ENCODE data around the gene CDH2.
A peak's percentile ranks its signal among the peaks of the same experiment; 100 is the strongest.

CDH2 gene

DNA sequence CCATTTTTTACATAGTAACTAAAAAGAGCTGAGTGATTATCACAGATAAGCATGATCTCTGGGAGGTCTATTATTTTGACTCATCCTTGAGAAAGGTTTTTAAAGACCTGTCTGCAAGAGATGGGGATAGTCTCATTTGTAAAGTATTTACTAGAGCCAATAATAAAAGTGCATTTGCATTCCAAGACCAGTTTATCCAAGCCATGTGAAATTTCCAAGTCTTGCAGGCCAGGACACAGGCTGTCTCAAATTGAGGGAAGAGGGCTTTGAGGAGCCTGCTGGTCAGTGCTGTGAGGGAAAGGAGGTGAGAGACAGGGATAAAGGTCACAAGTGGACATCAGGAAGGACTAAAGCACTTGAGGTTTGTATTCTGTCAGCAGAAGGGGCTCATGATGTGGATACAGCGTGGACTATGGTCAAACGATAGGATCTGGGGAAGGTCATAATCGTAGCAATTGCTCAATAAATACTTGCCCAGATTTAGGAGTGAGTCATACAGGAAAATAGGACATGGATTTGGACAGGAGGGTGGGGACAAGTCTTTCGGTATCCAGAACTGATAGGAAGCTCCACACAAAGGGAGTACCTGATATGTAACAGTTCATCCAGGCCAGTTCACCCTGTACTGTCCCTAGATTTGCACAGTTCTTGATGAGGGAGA is 6.6 kb upstream of the CDH2 start:
- no peak for TF ChIP-seq OSR1 (CRISPR knock-in tag; IDR thresholded peaks at IDR 0.05)
- TF ChIP-seq CREB5 (CRISPR knock-in tag; IDR thresholded peaks at IDR 0.05; ENCODE audit: low read depth): peak; percentile 49; the same call in 1 of the 2 replicates
- peak; percentile 92 for TF ChIP-seq ISL1 (CRISPR knock-in tag; IDR thresholded peaks at IDR 0.05)
- TF ChIP-seq ZNF8 (CRISPR knock-in tag; IDR thresholded peaks at IDR 0.05): no peak
- ATAC-seq: peak; percentile 82

- no peak for ATAC-seq
- TF ChIP-seq GLIS3 (CRISPR knock-in tag; IDR thresholded peaks at IDR 0.05) (no peak), OSR1 (CRISPR knock-in tag; IDR thresholded peaks at IDR 0.05) (no peak), ZFP3 (CRISPR knock-in tag; IDR thresholded peaks at IDR 0.05) (no peak), PPARA (CRISPR knock-in tag; IDR thresholded peaks at IDR 0.05; ENCODE audit: borderline replicate concordance) (no peak), ZFP30 (CRISPR knock-in tag; IDR thresholded peaks at IDR 0.05) (no peak), ZNF8 (CRISPR knock-in tag; IDR thresholded peaks at IDR 0.05) (no peak), RARB (CRISPR knock-in tag; IDR thresholded peaks at IDR 0.05) (no peak), SNAI2 (CRISPR knock-in tag; IDR thresholded peaks at IDR 0.05) (no peak)
- TF ChIP-seq, protein P1, sequence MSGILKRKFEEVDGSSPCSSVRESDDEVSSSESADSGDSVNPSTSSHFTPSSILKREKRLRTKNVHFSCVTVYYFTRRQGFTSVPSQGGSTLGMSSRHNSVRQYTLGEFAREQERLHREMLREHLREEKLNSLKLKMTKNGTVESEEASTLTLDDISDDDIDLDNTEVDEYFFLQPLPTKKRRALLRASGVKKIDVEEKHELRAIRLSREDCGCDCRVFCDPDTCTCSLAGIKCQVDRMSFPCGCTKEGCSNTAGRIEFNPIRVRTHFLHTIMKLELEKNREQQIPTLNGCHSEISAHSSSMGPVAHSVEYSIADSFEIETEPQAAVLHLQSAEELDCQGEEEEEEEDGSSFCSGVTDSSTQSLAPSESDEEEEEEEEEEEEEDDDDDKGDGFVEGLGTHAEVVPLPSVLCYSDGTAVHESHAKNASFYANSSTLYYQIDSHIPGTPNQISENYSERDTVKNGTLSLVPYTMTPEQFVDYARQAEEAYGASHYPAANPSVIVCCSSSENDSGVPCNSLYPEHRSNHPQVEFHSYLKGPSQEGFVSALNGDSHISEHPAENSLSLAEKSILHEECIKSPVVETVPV (CRISPR knock-in tag; IDR thresholded peaks at IDR 0.05): no peak
Measured at GRCh38 chr18:28181616-28182015, 4.7 kb upstream of the CDH2 start.

- ATAC-seq: no peak
- TF ChIP-seq PPARA (CRISPR knock-in tag; IDR thresholded peaks at IDR 0.05; ENCODE audit: borderline replicate concordance) (no peak), CREB5 (CRISPR knock-in tag; IDR thresholded peaks at IDR 0.05; ENCODE audit: low read depth) (0 out of 2 replicates have a peak, but pooled peaks have one; percentile 9)
Measured at GRCh38 chr18:28178720-28179119, 1.8 kb upstream of the CDH2 start.

GRCh38 chr18:28177828-28178635 is 1.1 kb upstream of the CDH2 start:
- TF ChIP-seq ZNF565 (CRISPR knock-in tag; conservative IDR thresholded peaks at IDR 0.05; ENCODE audit: low read depth) (no peak), ARNTL (CRISPR knock-in tag; IDR thresholded peaks at IDR 0.05; ENCODE audit: borderline replicate concordance, low read depth) (no peak), PPARA (CRISPR knock-in tag; IDR thresholded peaks at IDR 0.05; ENCODE audit: borderline replicate concordance) (no peak), PATZ1 (CRISPR knock-in tag; IDR thresholded peaks at IDR 0.05; ENCODE audit: borderline replicate concordance) (peak; percentile 61; the same call in 1 of the 2 replicates), SNAI2 (CRISPR knock-in tag; IDR thresholded peaks at IDR 0.05) (peak; percentile 52; the same call in 1 of the 2 replicates), CSDC2 (CRISPR knock-in tag; IDR thresholded peaks at IDR 0.05) (no peak), ZC3H10 (CRISPR knock-in tag; IDR thresholded peaks at IDR 0.05) (no peak), TOX (CRISPR knock-in tag; IDR thresholded peaks at IDR 0.05; ENCODE audit: borderline replicate concordance) (no peak), BACH2 (CRISPR knock-in tag; IDR thresholded peaks at IDR 0.05; ENCODE audit: borderline replicate concordance) (no peak)
- TF ChIP-seq, protein P2, sequence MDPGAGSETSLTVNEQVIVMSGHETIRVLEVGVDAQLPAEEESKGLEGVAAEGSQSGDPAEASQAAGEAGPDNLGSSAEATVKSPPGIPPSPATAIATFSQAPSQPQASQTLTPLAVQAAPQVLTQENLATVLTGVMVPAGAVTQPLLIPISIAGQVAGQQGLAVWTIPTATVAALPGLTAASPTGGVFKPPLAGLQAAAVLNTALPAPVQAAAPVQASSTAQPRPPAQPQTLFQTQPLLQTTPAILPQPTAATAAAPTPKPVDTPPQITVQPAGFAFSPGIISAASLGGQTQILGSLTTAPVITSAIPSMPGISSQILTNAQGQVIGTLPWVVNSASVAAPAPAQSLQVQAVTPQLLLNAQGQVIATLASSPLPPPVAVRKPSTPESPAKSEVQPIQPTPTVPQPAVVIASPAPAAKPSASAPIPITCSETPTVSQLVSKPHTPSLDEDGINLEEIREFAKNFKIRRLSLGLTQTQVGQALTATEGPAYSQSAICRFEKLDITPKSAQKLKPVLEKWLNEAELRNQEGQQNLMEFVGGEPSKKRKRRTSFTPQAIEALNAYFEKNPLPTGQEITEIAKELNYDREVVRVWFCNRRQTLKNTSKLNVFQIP (CRISPR knock-in tag; IDR thresholded peaks at IDR 0.05; ENCODE audit: borderline replicate concordance, low read depth): no peak
- TF ChIP-seq, protein P1 (CRISPR knock-in tag; IDR thresholded peaks at IDR 0.05): no peak
- peak; percentile 54 for ATAC-seq
